Kidney (tissue), 14 donors: Measurements from ENCODE around the gene HIBADH. TPM values are rescaled to one million over a fixed set of nuclear protein-coding genes. Genes with fewer than 3 reads are reported as not detected.

Experiments used
- DNase-seq, 5 donors: peaks; one replicate each; pipeline ENCODE4 v3.0.0-alpha.2; 2013 to 2020
- FAIRE-seq: peaks from 2 replicates; lab custom pipeline; 2012; peaks lifted over from hg19 to GRCh38; lab: Jason Lieb, UNC
- H3K27ac ChIP-seq, 2 donors: one replicate each; pipeline ENCODE4 v1.7.0; 2013; ENCODE audit warnings: low read depth in 2 of 2, low read length in 2 of 2, inconsistent platforms in 1 of 2
- H3K27me3 ChIP-seq: one replicate; pipeline ENCODE4 v1.7.1; 2013; ENCODE audit warnings: low read length, inconsistent platforms; ENCODE audit not compliant: control insufficient read depth, insufficient read depth
- H3K36me3 ChIP-seq, 3 donors: one replicate each; pipeline versions ENCODE4 v1.7.0 to v1.7.1; 2013; ENCODE audit warnings: low read length in 3 of 3, control low read depth in 1 of 3, inconsistent platforms in 1 of 3; ENCODE audit not compliant: insufficient read depth in 3 of 3, control insufficient read depth in 2 of 3
- H3K4me1 ChIP-seq, 3 donors: one replicate each; pipeline versions ENCODE4 v1.7.0 to v1.7.1; 2013; ENCODE audit warnings: low read length in 3 of 3, inconsistent platforms in 1 of 3, low read depth in 1 of 3; ENCODE audit not compliant: control insufficient read depth in 2 of 3, insufficient read depth in 2 of 3
- H3K4me3 ChIP-seq, 3 donors: one replicate each; pipeline versions ENCODE4 v1.7.0 to v1.8.1; 2013; ENCODE audit warnings: low read length in 3 of 3, control low read depth in 1 of 3, inconsistent platforms in 1 of 3
- H3K9ac ChIP-seq, 3 donors: one replicate each; pipeline versions ENCODE4 v1.7.0 to v1.7.1; 2013; ENCODE audit warnings: low read length in 3 of 3, control low read depth in 1 of 3, inconsistent platforms in 1 of 3
- H3K9me3 ChIP-seq, 3 donors: one replicate each; pipeline versions ENCODE4 v1.7.0 to v1.7.1; 2013; ENCODE audit warnings: low read length in 3 of 3, control low read depth in 1 of 3, inconsistent platforms in 1 of 3; ENCODE audit not compliant: control insufficient read depth in 2 of 3, insufficient read depth in 1 of 3
- intact Hi-C: fragments of 100-400 bp; cut with DNase I; formaldehyde crosslinking; loops from one replicate; pipeline ENCODE4 v1.11.1; 2022
- polyA plus RNA-seq: library from polyadenylated mRNA; stranded (reverse); fragments of 350-450 nt; fragmentation: Illumina TruSeq; extraction: RNeasy Lipid Tissue Mini Kit (QIAGEN cat#74804); gene quantifications from one replicate; pipeline ENCODE4 v1.2.3, GENCODE V29; 2014; ENCODE audit warnings: low read depth, low replicate concordance; ENCODE audit not compliant: insufficient read depth
- total RNA-seq: library from RNA; stranded (reverse); fragmentation: NEBNext Ultra II Directional; extraction: Animal tissue kit (Norgen Biotek cat#: 25700); gene quantifications from one replicate; pipeline ENCODE4 v1.2.1, GENCODE V29; 2021
- TF ChIP-seq, protein P1 (sequence below): IDR thresholded peaks from 3 replicates; pipeline ENCODE4 v1.5.1; 2012; ENCODE audit warnings: mild to moderate bottlenecking, moderate library complexity, borderline replicate concordance; ENCODE audit not compliant: insufficient read depth; ENCODE audit errors: extremely low read depth
- donor health status: control.
- donor health status: control.
- donor health status: control.
- donor health status: control.
- donor health status: control.
- donor health status: DM: yes; HTN: yes; CAD: no.
- donor health status: Normal renal cell carcinoma (clear cell type).

The HIBADH gene
- total and polyA plus RNA-seq, 2 donors from 2014 or later = 42.6 to 160 TPM

- FAIRE-seq (no peak), DNase-seq (no peak)
- H3K4me1 ChIP-seq = peaks cover 0 to 3% (median 0%) of the 10 kb centered on the region in 3 donors
- TF ChIP-seq, protein P1, sequence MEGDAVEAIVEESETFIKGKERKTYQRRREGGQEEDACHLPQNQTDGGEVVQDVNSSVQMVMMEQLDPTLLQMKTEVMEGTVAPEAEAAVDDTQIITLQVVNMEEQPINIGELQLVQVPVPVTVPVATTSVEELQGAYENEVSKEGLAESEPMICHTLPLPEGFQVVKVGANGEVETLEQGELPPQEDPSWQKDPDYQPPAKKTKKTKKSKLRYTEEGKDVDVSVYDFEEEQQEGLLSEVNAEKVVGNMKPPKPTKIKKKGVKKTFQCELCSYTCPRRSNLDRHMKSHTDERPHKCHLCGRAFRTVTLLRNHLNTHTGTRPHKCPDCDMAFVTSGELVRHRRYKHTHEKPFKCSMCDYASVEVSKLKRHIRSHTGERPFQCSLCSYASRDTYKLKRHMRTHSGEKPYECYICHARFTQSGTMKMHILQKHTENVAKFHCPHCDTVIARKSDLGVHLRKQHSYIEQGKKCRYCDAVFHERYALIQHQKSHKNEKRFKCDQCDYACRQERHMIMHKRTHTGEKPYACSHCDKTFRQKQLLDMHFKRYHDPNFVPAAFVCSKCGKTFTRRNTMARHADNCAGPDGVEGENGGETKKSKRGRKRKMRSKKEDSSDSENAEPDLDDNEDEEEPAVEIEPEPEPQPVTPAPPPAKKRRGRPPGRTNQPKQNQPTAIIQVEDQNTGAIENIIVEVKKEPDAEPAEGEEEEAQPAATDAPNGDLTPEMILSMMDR = no peak
- H3K9ac ChIP-seq = no peak overlapping the region
- H3K36me3 ChIP-seq = no peaks in the 10 kb centered on the region
- intact Hi-C loops = no loop called here
- H3K4me3 ChIP-seq = no peak overlapping the region
- H3K27ac ChIP-seq = no peak overlapping the region
- no peaks in the 10 kb centered on the region for H3K9me3 ChIP-seq
- H3K27me3 ChIP-seq = no peaks in the 10 kb centered on the region
These were observed 76.8 kb downstream of the HIBADH start for GRCh38 chr7:27585781-27586447.

- Histone ChIP-seq H3K27me3 (no peaks in the 10 kb centered on the region), H3K27ac (no peak overlapping the region), H3K9ac (no peak overlapping the region), H3K4me1 (peaks cover 0 to 11% (median 3%) of the 10 kb centered on the region in 3 donors), H3K36me3 (no peaks in the 10 kb centered on the region), H3K9me3 (no peaks in the 10 kb centered on the region), H3K4me3 (no peak overlapping the region)
- DNase-seq = no peak
- no peak for FAIRE-seq
- intact Hi-C loops = no loop called here
- TF ChIP-seq, protein P1 = no peak
These were observed 80.8 kb downstream of the HIBADH start for GRCh38 chr7:27581906-27582305.

DNA sequence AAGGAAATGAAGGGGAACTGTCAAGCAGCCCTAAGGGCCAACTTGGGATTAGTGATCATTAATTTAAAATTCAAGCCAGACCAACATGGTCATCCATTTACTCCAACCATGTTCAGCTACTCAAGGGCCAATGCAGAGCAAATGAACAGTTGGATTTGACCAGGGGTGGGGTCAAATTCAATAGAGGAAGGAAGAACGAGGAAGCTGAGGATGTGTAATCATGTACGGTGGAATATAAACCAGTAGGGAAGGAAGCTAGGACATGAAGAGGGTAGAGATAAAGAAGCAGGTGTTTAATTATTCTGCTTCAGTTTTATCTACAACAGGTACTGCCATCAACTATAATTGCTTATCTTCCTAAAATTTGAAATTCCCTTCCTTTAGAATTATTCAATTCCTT is 81.6 kb downstream of the HIBADH start:
- Histone ChIP-seq H3K9me3 (no peaks in the 10 kb centered on the region), H3K4me3 (no peak overlapping the region), H3K27me3 (no peaks in the 10 kb centered on the region), H3K4me1 (peaks cover 0 to 11% (median 0%) of the 10 kb centered on the region in 3 donors), H3K36me3 (no peaks in the 10 kb centered on the region), H3K27ac (no peak overlapping the region), H3K9ac (no peak overlapping the region)
- TF ChIP-seq, protein P1 = no peak
- FAIRE-seq (no peak), DNase-seq (no peak)
- intact Hi-C loops = no loop called here
